22Rv1 (cell line): Measurements from ENCODE around the gene GXYLT1.

Experiments
- CTCF ChIP-seq: fragments of 450-650 bp; IDR thresholded peaks from 2 replicates; pipeline ENCODE4 v1.5.1; 2017; ENCODE audit warnings: mild to moderate bottlenecking
- ZFX ChIP-seq: fragments of 450-650 bp; IDR thresholded peaks from 2 replicates; pipeline ENCODE4 v1.6.1; 2017; ENCODE audit warnings: antibody characterized with exemption, borderline replicate concordance

GRCh38 chr12:42086031-42086430 lies 58.6 kb downstream of the GXYLT1 start:
- TF ChIP-seq CTCF: no peak
- TF ChIP-seq ZFX: no peak
